HCT116 (cell line): ENCODE data around the gene PPP2R5C. TPM values are rescaled to one million over a fixed set of nuclear protein-coding genes. Genes with fewer than 3 reads are reported as not detected.
A peak's percentile ranks its signal among the peaks of the same experiment; 100 is the strongest.

Experiments used
- ATAC-seq: fragments of 200-7000 bp; cut with Tn5 transposase; 2 replicates; pipeline ENCODE4 v1.9.1; 2020; ENCODE audit warnings: mild to moderate bottlenecking, moderate library complexity
- BruUV-seq: library from RNA; stranded (reverse); fragments of 400-500 nt; replicated peaks from 2 replicates; lab custom pipeline; 2021; lab: Mats Ljungman, UMichigan
- CTCF ChIA-PET: fragments of 300-600 bp; sonication (Branson Sonifier 250); formaldehyde crosslinking; loops from one replicate; lab custom pipeline; 2021; ENCODE audit warnings: antibody characterized with exemption; lab: Charles Lee
- POLR2A ChIA-PET: fragments of 300-600, 350-600 bp; sonication (Branson Sonifier 250); formaldehyde crosslinking; loops from one replicate; lab custom pipeline; 2021; ENCODE audit warnings: antibody characterized with exemption; lab: Charles Lee
- RAD21 ChIA-PET, 2 experiments: fragments of 300-600 bp; sonication (Branson Sonifier 250); formaldehyde crosslinking; loops; one replicate each; lab custom pipeline; 2023; ENCODE audit warnings: low total read pairs in 2 of 2; ENCODE audit not compliant: uncharacterized antibody in 2 of 2, unreplicated experiment in 2 of 2, low non-redundant PET in 1 of 2; lab: Charles Lee
- DNase-seq: peaks from one replicate; pipeline ENCODE4 v3.0.0-alpha.2; 2010; ENCODE audit warnings: low read depth, low spot score
- H2AFZ ChIP-seq: fragments of 200-600 bp; shearing (Covaris generic), sonication (generic); 2 replicates; pipeline ENCODE4 v1.6.1; 2017; ENCODE audit warnings: low read depth, mixed run types, mixed read lengths, antibody characterized with exemption, low read length; ENCODE audit not compliant: poor library complexity, severe bottlenecking
- H3K27ac ChIP-seq: 2 replicates; pipeline ENCODE4 v1.5.1; 2012; ENCODE audit warnings: low read depth, low read length
- H3K27me3 ChIP-seq: fragments of 200-600 bp; sonication (generic); 2 replicates; pipeline ENCODE4 v1.6.1; 2016; ENCODE audit warnings: mixed run types, low read length, mixed read lengths; ENCODE audit not compliant: insufficient read depth
- H3K36me3 ChIP-seq, 2 experiments: fragments of 200-500 bp in 1 of 2; fragments of 200-600 bp in 1 of 2; sonication (Bioruptor generic) in 1 of 2; sonication (generic) in 1 of 2; 2 replicates each; pipeline versions ENCODE4 v1.5.1 to v1.6.1; 2014 to 2016; ENCODE audit warnings: low read length in 2 of 2, inconsistent platforms in 1 of 2, mixed read lengths in 1 of 2, mixed run types in 1 of 2; ENCODE audit not compliant: insufficient read depth in 2 of 2, control insufficient read depth in 1 of 2
- H3K4me1 ChIP-seq, 2 experiments: fragments of 200-600 bp in 1 of 2; sonication (generic) in 1 of 2; 2 replicates each; pipeline versions ENCODE4 v1.5.1 to v1.6.1; 2012 to 2017; ENCODE audit warnings: low read length in 2 of 2, inconsistent platforms in 1 of 2, mild to moderate bottlenecking in 1 of 2, mixed read lengths in 1 of 2, mixed run types in 1 of 2, moderate library complexity in 1 of 2; ENCODE audit not compliant: insufficient read depth in 2 of 2, control insufficient read depth in 1 of 2
- H3K4me2 ChIP-seq: fragments of 200-600 bp; sonication (generic); 2 replicates; pipeline ENCODE4 v1.6.1; 2017; ENCODE audit warnings: mixed run types, low read length, mixed read lengths
- H3K4me3 ChIP-seq, 2 experiments: fragments of 200-600 bp in 1 of 2; sonication (generic) in 1 of 2; replicated peaks in 1 of 2; 2 replicates each; pipeline ENCODE4 v1.5.1; 2011 to 2016; ENCODE audit warnings: low read length in 2 of 2, control low read depth in 1 of 2, low read depth in 1 of 2, mild to moderate bottlenecking in 1 of 2, mixed read lengths in 1 of 2, mixed run types in 1 of 2
- H3K79me2 ChIP-seq: fragments of 200-600 bp; sonication (generic); 2 replicates; pipeline ENCODE4 v1.6.1; 2017; ENCODE audit warnings: mild to moderate bottlenecking, mixed run types, low read length, moderate library complexity, mixed read lengths; ENCODE audit not compliant: insufficient read depth
- H3K9ac ChIP-seq: fragments of 200-600 bp; sonication (generic); 2 replicates; pipeline ENCODE4 v1.6.1; 2016; ENCODE audit warnings: low read length, mixed read lengths
- H3K9me2 ChIP-seq: fragments of 200-600 bp; sonication (generic), shearing (Covaris generic); 2 replicates; pipeline ENCODE4 v1.6.1; 2017; ENCODE audit warnings: mixed run types, mild to moderate bottlenecking, moderate library complexity; ENCODE audit not compliant: insufficient read depth
- H3K9me3 ChIP-seq, 2 experiments: fragments of 200-500 bp in 1 of 2; fragments of 200-600 bp in 1 of 2; sonication (Bioruptor generic) in 1 of 2; sonication (generic) in 1 of 2; 2 replicates each; pipeline ENCODE4 v1.6.1; 2014 to 2017; ENCODE audit warnings: low read length in 2 of 2, mixed read lengths in 2 of 2, inconsistent platforms in 1 of 2, low read depth in 1 of 2, mild to moderate bottlenecking in 1 of 2, mixed run types in 1 of 2, moderate library complexity in 1 of 2; ENCODE audit not compliant: control insufficient read depth in 1 of 2, insufficient read depth in 1 of 2
- H4K20me1 ChIP-seq: fragments of 200-600 bp; sonication (generic), shearing (Covaris generic); 2 replicates; pipeline ENCODE4 v1.6.1; 2017; ENCODE audit warnings: mixed run types, mild to moderate bottlenecking, moderate library complexity; ENCODE audit not compliant: insufficient read depth
- ATF3 ChIP-seq: IDR thresholded peaks from 2 replicates; pipeline ENCODE4 v1.6.1; 2012
- CTCF ChIP-seq, 3 experiments: fragments of 200-600 bp in 1 of 3; sonication (generic) in 1 of 3; IDR thresholded peaks in 2 of 3; conservative IDR thresholded peaks in 1 of 3; 2 replicates each; pipeline ENCODE4 v1.5.1; 2012 to 2017; ENCODE audit warnings: low read depth in 2 of 3, low read length in 2 of 3, antibody characterized with exemption in 1 of 3, borderline replicate concordance in 1 of 3, control low read depth in 1 of 3, mild to moderate bottlenecking in 1 of 3, mixed read lengths in 1 of 3, mixed run types in 1 of 3, moderate library complexity in 1 of 3; ENCODE audit not compliant: insufficient read depth in 1 of 3
- ELF1 ChIP-seq: IDR thresholded peaks from 2 replicates; pipeline ENCODE4 v1.6.1; 2012; ENCODE audit warnings: low read depth, borderline replicate concordance
- EZH2 ChIP-seq: fragments of 200-600 bp; sonication (generic); IDR thresholded peaks from 2 replicates; pipeline ENCODE4 v1.6.1; 2017; ENCODE audit warnings: antibody characterized with exemption, mixed run types
- EZH2phosphoT487 ChIP-seq: fragments of 200-600 bp; IDR thresholded peaks from 2 replicates; pipeline ENCODE4 v1.6.1; 2018; ENCODE audit warnings: antibody characterized with exemption, borderline replicate concordance
- FOSL1 ChIP-seq: IDR thresholded peaks from 2 replicates; pipeline ENCODE4 v1.6.1; 2012; ENCODE audit warnings: low read depth
- JUND ChIP-seq: IDR thresholded peaks from 2 replicates; pipeline ENCODE4 v1.6.1; 2012
- RAD21 ChIP-seq: IDR thresholded peaks from 2 replicates; pipeline ENCODE4 v1.6.1; 2012; ENCODE audit warnings: low read depth, mild to moderate bottlenecking
- SIN3A ChIP-seq: IDR thresholded peaks from 2 replicates; pipeline ENCODE4 v1.6.1; 2012; ENCODE audit warnings: low read depth
- ZBTB33 ChIP-seq: IDR thresholded peaks from 2 replicates; pipeline ENCODE4 v1.6.1; 2011; ENCODE audit warnings: mild to moderate bottlenecking, low read length, moderate library complexity; ENCODE audit not compliant: insufficient replicate concordance; ENCODE audit errors: extremely low read depth
- ZFX ChIP-seq: fragments of 450-650 bp; IDR thresholded peaks from 2 replicates; pipeline ENCODE4 v1.6.1; 2017
- intact Hi-C: fragments of 100-400 bp; cut with micrococcal nuclease; formaldehyde crosslinking; loops from 2 replicates; pipeline ENCODE4 v1.10.0; 2022
- total RNA-seq: library from RNA; stranded (reverse); gene quantifications from one replicate; pipeline ENCODE4 v1.2.1, GENCODE V29; 2021; ENCODE audit not compliant: unreplicated experiment

PPP2R5C gene
- total RNA-seq, 1 experiment from 2014 or later = 117 TPM

GRCh38 chr14:101889366-101889765 is 127.9 kb downstream of the PPP2R5C start:
- H3K36me3 ChIP-seq = peaks cover 4 to 12% of the 10 kb centered on the region in 2 experiments
- no peaks in the 10 kb centered on the region for H4K20me1 ChIP-seq
- H3K9me2 ChIP-seq = no peaks in the 10 kb centered on the region
- intact Hi-C loops = no loop called here
- ChIA-PET POLR2A (no interaction called here), RAD21 (no interaction called here), CTCF (no interaction called here)
- no peak overlapping the region for H3K4me2 ChIP-seq
- DNase-seq = no peak
- no peak for ATAC-seq
- no peaks in the 10 kb centered on the region for H3K79me2 ChIP-seq
- no peak overlapping the region for H2AFZ ChIP-seq
- H3K9me3 ChIP-seq = no peaks in the 10 kb centered on the region
- H3K4me3 ChIP-seq = no peak overlapping the region
- no peak overlapping the region for H3K27ac ChIP-seq
- no peaks in the 10 kb centered on the region for H3K27me3 ChIP-seq
- H3K9ac ChIP-seq = no peak overlapping the region
- TF ChIP-seq FOSL1 = no peak
- no peak for TF ChIP-seq ZBTB33
- TF ChIP-seq ZFX = no peak
- TF ChIP-seq JUND = no peak
- no peak for TF ChIP-seq EZH2phosphoT487
- no peak for TF ChIP-seq ELF1
- no peak for TF ChIP-seq ATF3
- no peak for TF ChIP-seq EZH2
- TF ChIP-seq SIN3A = no peak
- BruUV-seq = no TSS peak
- no peaks in the 10 kb centered on the region for H3K4me1 ChIP-seq

GRCh38 chr14:101889898-101890297 is 128.4 kb downstream of the PPP2R5C start:
- no peaks in the 10 kb centered on the region for H4K20me1 ChIP-seq
- no peaks in the 10 kb centered on the region for H3K9me3 ChIP-seq
- CTCF ChIA-PET = no interaction called here
- no TSS peak for BruUV-seq
- ATAC-seq (no peak), DNase-seq (no peak)
- no peaks in the 10 kb centered on the region for H3K4me1 ChIP-seq
- no peak overlapping the region for H3K27ac ChIP-seq
- H3K4me2 ChIP-seq = no peak overlapping the region
- TF ChIP-seq RAD21 (peak; percentile 8; the same call in 1 of the 2 replicates), CTCF (IDR thresholded peaks at IDR 0.05 in 2 of 3, conservative IDR thresholded peaks at IDR 0.05 in 1 of 3; ENCODE audit: borderline replicate concordance in 1 of 3, insufficient read depth in 1 of 3, low read depth in 2 of 3, low read length in 2 of 3) (no peak; a peak in 1 of 6 replicates)
- TF ChIP-seq, all 23 proteins: peak for 1
- peaks cover 4 to 17% of the 10 kb centered on the region in 2 experiments for H3K36me3 ChIP-seq
- H3K9ac ChIP-seq = no peak overlapping the region
- H3K27me3 ChIP-seq = no peaks in the 10 kb centered on the region
- intact Hi-C loops = no loop called here
- H3K9me2 ChIP-seq = no peaks in the 10 kb centered on the region
- no peak overlapping the region for H3K4me3 ChIP-seq
- POLR2A ChIA-PET = no interaction called here
- RAD21 ChIA-PET = no interaction called here
- H3K79me2 ChIP-seq = no peaks in the 10 kb centered on the region
- no peak overlapping the region for H2AFZ ChIP-seq
